Measurements from ENCODE around the gene RNF38.

GRCh38 chr9:36416890-36417289 lies 16.8 kb upstream of the RNF38 start:
- TF ChIP-seq, protein P1, sequence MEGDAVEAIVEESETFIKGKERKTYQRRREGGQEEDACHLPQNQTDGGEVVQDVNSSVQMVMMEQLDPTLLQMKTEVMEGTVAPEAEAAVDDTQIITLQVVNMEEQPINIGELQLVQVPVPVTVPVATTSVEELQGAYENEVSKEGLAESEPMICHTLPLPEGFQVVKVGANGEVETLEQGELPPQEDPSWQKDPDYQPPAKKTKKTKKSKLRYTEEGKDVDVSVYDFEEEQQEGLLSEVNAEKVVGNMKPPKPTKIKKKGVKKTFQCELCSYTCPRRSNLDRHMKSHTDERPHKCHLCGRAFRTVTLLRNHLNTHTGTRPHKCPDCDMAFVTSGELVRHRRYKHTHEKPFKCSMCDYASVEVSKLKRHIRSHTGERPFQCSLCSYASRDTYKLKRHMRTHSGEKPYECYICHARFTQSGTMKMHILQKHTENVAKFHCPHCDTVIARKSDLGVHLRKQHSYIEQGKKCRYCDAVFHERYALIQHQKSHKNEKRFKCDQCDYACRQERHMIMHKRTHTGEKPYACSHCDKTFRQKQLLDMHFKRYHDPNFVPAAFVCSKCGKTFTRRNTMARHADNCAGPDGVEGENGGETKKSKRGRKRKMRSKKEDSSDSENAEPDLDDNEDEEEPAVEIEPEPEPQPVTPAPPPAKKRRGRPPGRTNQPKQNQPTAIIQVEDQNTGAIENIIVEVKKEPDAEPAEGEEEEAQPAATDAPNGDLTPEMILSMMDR (conservative IDR thresholded peaks at IDR 0.05 in 1 of 2, IDR thresholded peaks at IDR 0.05 in 1 of 2; ENCODE audit: extremely low read depth in 1 of 2, insufficient read depth in 1 of 2, low read depth in 1 of 2, low read length in 2 of 2) = no peak
- TF ChIP-seq EZH2 (IDR thresholded peaks at IDR 0.05; ENCODE audit: borderline replicate concordance, low read length) = no peak

Data from mammary epithelial cell (primary cell).